OCI-LY7 (cell line): ENCODE results near the gene TPCN2.

Experiments used
- CTCF ChIP-seq: fragments of 200-600 bp; sonication (generic); conservative IDR thresholded peaks from 2 replicates; pipeline ENCODE4 v1.5.1; 2014; ENCODE audit warnings: mild to moderate bottlenecking, antibody characterized with exemption, low read length, moderate library complexity, mixed read lengths
- EZH2phosphoT487 ChIP-seq: fragments of 200-600 bp; sonication (generic); IDR thresholded peaks from 2 replicates; pipeline ENCODE4 v1.6.1; 2018; ENCODE audit warnings: low read depth, borderline replicate concordance, mild to moderate bottlenecking, mixed run types, antibody characterized with exemption, low read length, moderate library complexity, mixed read lengths

GRCh38 chr11:69014898-69015549 is 33.7 kb upstream of the TPCN2 start:
- no peak for TF ChIP-seq CTCF
- no peak for TF ChIP-seq EZH2phosphoT487
